Right lung (tissue), 5 donors: ENCODE measurements around the gene NSD2. TPM values are rescaled to one million over a fixed set of nuclear protein-coding genes. Genes with fewer than 3 reads are reported as not detected.
"Not testable (repeated sequence)": the region's sequence is repeated elsewhere in the genome, so short reads cannot be mapped to it uniquely, and the experiment has no call there.

Experiments used
- DNase-seq, 2 donors: peaks; one replicate each; pipeline ENCODE4 v3.0.0-alpha.2; 2013
- polyA plus RNA-seq, 5 donors: library from polyadenylated mRNA; unstranded; fragments of 120-200 nt; gene quantifications; one replicate each; pipeline versions ENCODE4 v1.2.1 to v1.2.3, GENCODE V29; 2013; ENCODE audit warnings: inconsistent platforms in 1 of 5, low replicate concordance in 1 of 5; ENCODE audit not compliant: insufficient read length in 5 of 5, insufficient read depth in 1 of 5

NSD2 gene
- polyA plus RNA-seq, 5 donors: 56.4 to 96.7 (median 78.2) TPM

DNA sequence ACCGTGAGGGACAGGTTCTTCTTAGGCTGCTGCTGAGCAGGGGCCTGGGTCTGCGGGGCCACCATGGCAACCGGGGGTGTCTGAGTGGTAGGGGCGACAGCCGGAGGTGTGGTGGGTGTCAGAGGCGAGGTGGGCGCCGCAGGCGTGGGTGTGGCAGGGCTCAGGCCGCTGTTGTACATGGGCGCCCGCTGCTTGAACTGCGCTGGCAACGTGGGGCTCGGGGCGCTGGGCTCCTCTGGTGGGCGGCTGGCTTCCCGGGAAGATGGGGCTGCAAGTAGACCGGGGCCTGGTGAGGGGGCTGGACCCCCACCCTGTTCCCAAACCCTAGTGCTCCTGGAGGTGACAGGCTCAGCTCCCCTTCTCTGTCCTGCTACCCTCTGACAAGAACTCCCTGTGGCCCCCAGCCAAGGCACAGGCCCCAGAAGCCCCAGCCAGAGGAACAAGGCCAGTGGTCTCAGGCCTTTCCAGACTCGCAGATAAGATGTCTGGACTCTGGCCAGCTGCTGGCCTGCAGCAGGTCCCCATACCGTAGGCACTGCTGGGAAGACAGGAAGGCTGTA, 112.7 kb downstream of the NSD2 start:
- DNase-seq: no peak

DNA sequence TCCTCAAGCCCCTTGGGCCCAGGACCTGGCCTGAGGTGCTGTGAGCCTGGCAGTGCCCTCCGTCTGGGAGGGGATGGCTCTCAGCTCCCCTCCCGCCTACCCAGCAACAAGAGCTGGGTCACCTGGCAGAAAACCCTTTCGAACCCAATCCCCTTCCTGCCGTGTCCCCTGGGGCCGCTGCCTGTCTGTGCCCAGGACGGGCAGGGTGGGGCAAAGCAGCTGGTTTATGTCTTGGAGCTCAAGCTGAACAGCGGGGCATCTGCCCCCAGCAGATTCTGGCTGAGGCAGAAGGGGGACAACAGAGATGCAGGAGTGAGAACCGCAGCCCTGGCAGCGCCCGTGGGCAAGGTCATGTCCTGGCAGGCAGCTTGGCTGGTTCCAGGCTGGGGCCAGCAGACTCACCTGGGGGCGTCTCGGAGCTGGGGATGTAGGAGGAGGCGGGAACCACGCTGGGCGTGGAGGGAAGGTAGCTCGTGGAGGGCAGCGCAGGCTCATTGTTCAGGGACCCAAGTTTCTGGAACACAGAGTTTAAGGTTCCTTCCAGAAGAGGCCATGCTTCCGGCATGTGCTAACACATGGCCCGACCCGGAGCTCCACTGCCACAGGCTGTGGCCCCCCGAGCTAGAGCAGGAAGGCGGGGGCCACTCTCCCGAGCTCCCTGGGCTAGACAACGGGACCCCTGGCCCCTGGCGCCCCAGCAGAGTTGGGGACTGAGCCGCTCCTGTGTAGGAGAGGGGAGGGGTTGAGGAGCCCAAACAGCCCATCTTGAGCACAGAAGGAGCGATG, 113.4 kb downstream of the NSD2 start:
- no peak for DNase-seq

GRCh38 chr4:1985294-1985693, 114.1 kb downstream of the NSD2 start:
- no peak for DNase-seq

- no peak for DNase-seq
Measured at GRCh38 chr4:1985780-1986577, 114.8 kb downstream of the NSD2 start.

DNA sequence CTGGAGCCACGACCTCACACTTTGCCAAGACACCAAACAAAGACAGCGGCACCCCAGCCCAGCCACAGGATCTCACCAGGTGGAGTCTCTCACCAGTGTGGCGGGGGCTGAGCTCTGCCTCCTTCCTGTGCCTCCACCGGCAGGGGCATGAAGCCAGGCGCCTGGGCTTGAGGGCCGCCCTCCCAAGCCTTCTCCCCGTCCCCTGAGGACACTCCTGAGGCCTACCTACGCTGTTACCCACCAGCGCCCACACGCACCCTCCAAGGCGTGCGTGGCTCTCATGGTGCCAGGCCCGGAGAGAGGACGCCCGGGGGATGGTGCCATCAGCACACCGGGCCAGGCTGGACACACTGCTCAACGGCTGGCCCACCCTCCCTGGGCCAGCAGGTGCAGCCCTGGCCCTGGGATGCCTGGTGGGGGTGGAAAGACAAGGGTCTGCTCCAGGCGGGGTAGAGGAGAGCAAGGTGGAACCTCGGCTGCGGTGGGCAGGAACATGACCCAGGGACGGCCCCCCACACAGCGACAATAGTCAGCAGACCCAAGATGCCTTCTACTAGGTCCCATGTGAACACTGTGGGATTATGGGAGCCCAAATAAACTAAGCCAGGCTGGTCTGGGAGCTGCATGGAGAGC, 115.5 kb downstream of the NSD2 start:
- no peak for DNase-seq

DNA sequence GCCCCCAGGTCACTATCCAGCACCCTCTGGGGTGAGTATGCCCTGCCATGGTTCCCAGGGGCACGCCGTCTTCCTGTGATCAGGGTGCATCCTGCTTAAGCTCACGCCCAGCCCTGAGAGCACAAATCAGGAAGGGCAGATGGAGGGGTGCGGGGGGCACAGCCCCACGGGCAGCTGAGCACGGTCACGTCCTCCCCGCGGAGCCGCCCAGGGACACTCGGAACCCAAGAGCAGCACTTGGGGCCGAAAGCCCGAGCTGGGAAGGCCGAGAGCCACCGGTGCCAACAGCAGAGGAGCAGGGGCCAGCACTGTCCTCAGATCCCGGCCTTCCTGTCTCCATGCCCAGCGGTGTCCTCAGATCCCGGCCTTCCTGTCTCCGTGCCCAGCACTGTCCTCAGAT, 116.1 kb downstream of the NSD2 start:
- no peak for DNase-seq

GRCh38 chr4:1987721-1988326, 116.6 kb downstream of the NSD2 start:
- DNase-seq: no peak

DNA sequence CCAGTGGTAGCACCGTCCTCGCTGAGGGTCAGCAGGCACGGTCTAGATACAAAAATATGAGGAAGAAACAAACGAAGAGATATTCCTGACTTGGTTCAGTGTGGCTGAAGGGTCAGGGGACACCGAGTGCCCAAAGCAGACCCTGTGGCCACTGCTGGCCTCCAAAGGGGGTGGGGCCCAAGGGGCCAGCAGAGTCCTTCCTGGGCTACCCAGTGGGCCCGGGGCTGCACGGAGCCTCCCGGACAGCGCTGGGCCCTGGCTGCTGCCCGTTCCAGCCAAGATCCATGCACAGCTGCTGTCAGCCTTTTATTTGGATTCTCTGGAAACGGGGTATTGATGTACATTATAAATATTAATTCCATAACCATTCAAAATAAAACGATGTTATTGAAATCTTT, 117.1 kb downstream of the NSD2 start:
- no peak for DNase-seq

DNA sequence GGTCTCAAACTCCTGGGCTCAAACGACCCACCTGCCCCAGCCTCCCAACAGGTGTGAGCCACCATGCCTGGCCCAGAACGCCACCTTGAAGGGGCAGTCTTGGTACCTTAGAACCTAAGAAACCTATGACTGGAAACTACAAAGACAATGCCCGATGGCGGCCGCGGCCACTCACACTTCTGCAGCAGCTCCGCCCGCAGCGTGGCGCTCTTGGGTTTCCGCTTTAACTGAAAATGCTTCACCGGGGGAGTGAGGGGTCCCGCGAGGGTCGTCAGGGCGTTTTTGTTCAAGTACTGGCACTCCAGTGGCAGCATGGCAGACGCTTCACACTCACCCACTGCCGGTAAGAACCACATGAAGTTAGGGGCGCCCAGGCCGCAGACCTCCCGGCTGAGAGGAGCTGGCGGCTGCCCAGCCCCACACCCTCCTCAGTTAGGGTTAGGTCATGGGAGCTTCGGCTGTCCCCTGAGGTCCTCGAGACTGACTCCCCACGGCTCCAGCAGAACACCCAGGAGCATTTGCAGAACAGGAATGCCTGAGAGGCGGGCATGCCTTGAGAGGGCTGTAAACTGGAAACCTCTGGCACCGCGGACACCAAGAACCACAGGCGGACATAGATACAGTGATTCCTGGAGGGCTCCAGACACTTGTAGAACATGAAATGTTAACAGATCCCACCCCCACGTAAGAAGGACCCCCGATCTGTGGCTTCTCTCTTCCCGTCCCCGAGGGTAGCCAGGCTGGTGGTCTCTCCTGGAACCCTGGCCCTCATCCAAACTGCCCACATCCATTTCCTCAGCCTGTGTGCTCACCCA, 118.5 kb downstream of the NSD2 start:
- no peak for DNase-seq

DNA sequence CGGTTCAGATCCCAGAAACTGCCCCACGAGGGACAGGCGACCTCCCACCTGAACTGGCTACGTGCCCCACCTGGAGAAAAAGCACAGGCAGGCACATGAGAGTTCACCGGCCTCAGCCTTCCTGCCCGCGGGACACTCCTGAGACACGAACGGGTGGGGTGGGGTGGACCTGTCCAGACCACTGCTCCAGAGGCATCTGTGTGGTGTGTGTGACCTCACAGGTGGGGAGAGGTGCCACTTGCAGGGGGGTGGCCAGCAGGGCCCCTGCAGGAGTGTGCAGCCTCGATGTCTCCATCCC, 119.1 kb downstream of the NSD2 start:
- no peak for DNase-seq

- no peak for DNase-seq
Measured at GRCh38 chr4:1990676-1991075, 119.5 kb downstream of the NSD2 start.

DNA sequence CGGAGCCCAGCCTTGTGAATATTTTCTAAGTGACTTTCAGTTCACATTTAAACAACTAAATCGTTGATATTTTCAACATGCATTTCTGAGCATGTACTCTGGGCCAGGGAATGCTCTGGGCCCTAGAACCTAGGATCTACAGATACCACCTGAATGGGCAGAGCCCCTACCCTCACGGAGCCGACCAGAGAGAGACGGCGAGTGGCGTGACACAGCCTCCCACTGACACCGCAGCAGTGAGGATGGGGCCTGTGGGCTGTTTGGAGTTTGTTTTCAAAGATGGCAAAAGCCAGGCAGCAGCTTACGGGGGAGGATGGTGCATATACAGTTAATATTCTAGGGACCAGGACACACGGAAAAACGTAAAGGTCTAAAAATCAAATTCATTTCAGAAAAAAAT, 119.9 kb downstream of the NSD2 start:
- no peak for DNase-seq

GRCh38 chr4:1991596-1992434, 120.6 kb downstream of the NSD2 start:
- DNase-seq: no peak

GRCh38 chr4:1992468-1993168, 121.4 kb downstream of the NSD2 start:
- DNase-seq: no peak

- DNase-seq: no peak
Measured at GRCh38 chr4:1993169-1993516, 122.0 kb downstream of the NSD2 start.

- DNase-seq: not testable (repeated sequence)
Measured at GRCh38 chr4:1993718-1994516, 122.7 kb downstream of the NSD2 start.

DNA sequence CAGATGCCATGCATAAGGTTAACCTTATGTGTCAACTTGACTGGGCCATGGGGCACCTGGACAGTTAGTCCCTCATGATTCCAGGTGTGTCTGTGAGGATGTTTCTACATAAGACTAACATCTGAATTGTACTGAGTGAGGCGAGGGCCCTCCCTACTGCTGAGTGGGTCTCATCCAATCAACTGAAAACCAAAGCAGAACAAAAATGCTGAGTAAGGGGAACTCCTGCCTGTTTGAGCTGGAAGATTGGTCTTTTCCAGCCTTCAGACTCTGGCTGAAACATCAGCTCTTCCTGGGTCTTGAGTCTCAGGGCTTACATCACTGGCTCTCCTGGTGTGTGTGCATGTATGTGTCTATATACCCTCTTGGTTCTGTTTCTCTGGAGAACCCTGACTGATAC, 123.7 kb downstream of the NSD2 start:
- no peak for DNase-seq

GRCh38 chr4:1996866-1997611, 125.8 kb downstream of the NSD2 start:
- DNase-seq: no peak
